ENCODE results near the gene GCNT1. TPM values are rescaled to one million over a fixed set of nuclear protein-coding genes. Genes with fewer than 3 reads are reported as not detected.

The GCNT1 gene
- total and polyA plus RNA-seq, 2 donors (not counting 1 experiment from before 2014, with no cell fraction given), result 9.1 to 31.0 TPM

DNA sequence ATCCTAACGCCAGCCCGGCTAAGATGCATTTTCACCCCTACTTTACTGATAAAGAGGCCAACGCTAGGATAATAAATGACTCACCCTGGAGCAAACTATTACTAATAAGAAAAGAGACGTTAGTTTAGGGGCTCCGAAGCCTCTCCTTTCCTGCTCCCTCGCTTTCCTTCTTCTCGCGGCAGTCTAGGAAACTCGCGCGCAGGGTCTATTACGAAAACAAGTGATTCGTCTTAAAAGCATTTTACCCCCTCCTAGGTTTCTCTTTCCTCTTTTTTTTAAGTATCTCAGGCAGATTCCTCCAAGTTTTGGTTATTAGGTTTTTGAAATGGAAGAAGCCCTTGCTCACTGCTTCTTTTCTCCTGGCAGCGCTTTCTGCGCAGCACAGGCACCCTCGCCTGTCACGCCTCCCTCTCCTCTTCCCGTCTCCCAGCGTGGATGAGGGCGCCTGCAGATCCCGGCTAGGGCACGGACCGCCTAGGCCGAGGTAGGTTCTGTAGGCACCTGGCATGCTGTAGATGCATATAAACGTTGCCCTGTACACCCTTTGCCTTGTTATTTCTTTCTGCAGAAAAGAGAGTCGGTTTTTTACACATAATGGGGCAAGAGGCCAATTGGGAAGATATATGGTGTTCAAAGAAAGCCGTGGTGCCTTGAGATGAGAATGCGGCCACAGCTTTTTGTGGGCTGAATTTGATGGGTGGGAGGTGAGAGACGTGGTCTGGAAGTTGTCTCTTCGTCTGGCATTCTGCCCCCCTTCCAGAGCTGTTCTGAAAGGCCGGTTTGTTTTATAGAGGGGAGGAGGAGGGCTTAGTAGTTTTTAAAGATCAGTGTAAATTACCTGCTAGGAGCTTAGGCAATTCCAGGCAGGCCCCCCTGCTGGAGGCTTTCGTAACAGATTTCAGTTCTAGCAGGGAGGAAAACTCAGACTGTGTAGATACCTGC is 983 bp downstream of the GCNT1 start:
- Histone ChIP-seq H3K27me3 (replicated peaks in 1 of 4; ENCODE audit: control extremely low read depth in 1 of 4, control insufficient read depth in 3 of 4, insufficient read depth in 4 of 4, low read length in 3 of 4) (no peaks in the 10 kb centered on the region), H2AFZ (ENCODE audit: insufficient read depth, low read depth, low read length, poor library complexity, severe bottlenecking) (peak overlapping the region; percentile 85), H3K9me3 (ENCODE audit: control extremely low read depth in 1 of 3, control insufficient read depth in 2 of 3, insufficient read depth in 1 of 3, low read length in 2 of 3) (peaks cover 0 to 4% (median 0%) of the 10 kb centered on the region in 3 donors), H3K27ac (ENCODE audit: low read length in 2 of 2) (peak overlapping the region; percentile 52 to 65), H4K20me1 (ENCODE audit: control insufficient read depth, insufficient read depth, low read length, poor library complexity, severe bottlenecking) (peaks cover 39% of the 10 kb centered on the region), H3K79me2 (ENCODE audit: control insufficient read depth, insufficient read depth, low read length) (peaks cover 59% of the 10 kb centered on the region), H3K4me3 (ENCODE audit: control extremely low read depth in 1 of 5, extremely low read depth in 1 of 5, insufficient read depth in 1 of 5, low read depth in 2 of 5, low read length in 4 of 5) (peak overlapping the region; percentile 73 to 98 (median 93)), H3K4me1 (ENCODE audit: control insufficient read depth in 2 of 2, insufficient read depth in 2 of 2, low read length in 2 of 2) (peaks cover 59 to 61% of the 10 kb centered on the region in 2 donors), H3K9ac (ENCODE audit: low read length) (peak overlapping the region; percentile 84), H3K4me2 (replicated peaks; ENCODE audit: low read depth, low read length, poor library complexity, severe bottlenecking) (peak overlapping the region; percentile 91), H3K36me3 (replicated peaks in 1 of 2; ENCODE audit: control extremely low read depth in 1 of 2, control insufficient read depth in 1 of 2, extremely low read depth in 1 of 2, insufficient read depth in 2 of 2, low read length in 1 of 2) (no peaks in the 10 kb centered on the region)
- peak overlapping the region; percentile 90 for H3K4me3 Mint-ChIP-seq
- peaks cover 58% of the 10 kb centered on the region for H3K4me1 Mint-ChIP-seq
- ATAC-seq (ENCODE audit: low read depth) (no peak), DNase-seq (peak; percentile 42)
- 6% methylated on average over 18 of the region's 32 CpGs for WGBS (ENCODE audit: insufficient coverage)
- peak overlapping the region; percentile 64 for H3K27ac Mint-ChIP-seq
- intact Hi-C loops (cut with micrococcal nuclease), result loop anchor here (1.0 to 5.0 kb wide), 6 partner anchors 11 to 717 kb away; partner anchors contain the start of genes RFK and VPS13A
- no peaks in the 10 kb centered on the region for H3K9me3 Mint-ChIP-seq (ENCODE audit: insufficient read depth)
- ChIA-PET POLR2A (no interaction called here), CTCF (interaction anchor here (1.0 to 8.4 kb wide), 9 partner anchors 7 to 247 kb away, joined by 3 to 88 read pairs (median 9); no protein-coding TSS in a partner anchor)
- peaks cover 7% of the 10 kb centered on the region for H3K27me3 Mint-ChIP-seq
- no peak for TF ChIP-seq EZH2 (IDR thresholded peaks at IDR 0.05; ENCODE audit: borderline replicate concordance, insufficient read depth, low read depth, low read length, poor library complexity, severe bottlenecking)

DNA sequence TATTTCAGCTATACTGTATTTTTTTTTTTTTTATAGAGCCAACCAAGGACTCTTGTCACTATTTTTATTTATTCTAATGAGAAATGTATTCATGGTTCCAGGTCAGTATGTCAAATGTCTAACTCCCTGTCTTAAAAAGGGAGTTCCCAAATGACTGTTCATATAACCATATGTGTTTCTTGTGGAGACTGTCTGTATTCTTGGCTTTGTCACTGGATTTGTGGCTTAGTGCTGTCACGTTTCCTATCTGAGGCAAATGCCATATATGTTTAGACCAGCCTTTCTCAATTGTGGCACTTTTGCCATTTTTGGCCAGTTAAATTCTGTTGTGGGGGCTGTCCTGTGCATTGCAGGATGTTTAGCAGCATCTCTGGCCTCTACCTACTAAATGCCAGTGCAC is 3.1 kb downstream of the GCNT1 start:
- no peaks in the 10 kb centered on the region for H3K9me3 Mint-ChIP-seq (ENCODE audit: insufficient read depth)
- intact Hi-C loops (cut with micrococcal nuclease), result no loop called here
- no CpG with 5 or more reads among the region's 1 CpG for WGBS (ENCODE audit: insufficient coverage)
- ChIA-PET CTCF (interaction anchor here (5.3 to 8.4 kb wide), 2 partner anchors 11 to 197 kb away, joined by 45 to 88 read pairs; no protein-coding TSS in a partner anchor), POLR2A (interaction anchor here (0.6 to 1.4 kb wide), 2 partner anchors 10 to 29 kb away, joined by 4 to 11 read pairs; no protein-coding TSS in a partner anchor)
- DNase-seq (no peak), ATAC-seq (ENCODE audit: low read depth) (no peak)
- peaks cover 76% of the 10 kb centered on the region for H3K79me2 ChIP-seq (ENCODE audit: control insufficient read depth, insufficient read depth, low read length)
- no peaks in the 10 kb centered on the region for H3K27me3 ChIP-seq (replicated peaks in 1 of 4; ENCODE audit: control extremely low read depth in 1 of 4, control insufficient read depth in 3 of 4, insufficient read depth in 4 of 4, low read length in 3 of 4)
- H3K36me3 ChIP-seq (replicated peaks in 1 of 2; ENCODE audit: control extremely low read depth in 1 of 2, control insufficient read depth in 1 of 2, extremely low read depth in 1 of 2, insufficient read depth in 2 of 2, low read length in 1 of 2), result no peaks in the 10 kb centered on the region
- no peak overlapping the region for H3K9ac ChIP-seq (ENCODE audit: low read length)
- no peak overlapping the region for H2AFZ ChIP-seq (ENCODE audit: insufficient read depth, low read depth, low read length, poor library complexity, severe bottlenecking)
- H3K4me2 ChIP-seq (replicated peaks; ENCODE audit: low read depth, low read length, poor library complexity, severe bottlenecking), result peak overlapping the region; percentile 53
- peaks cover 0 to 4% (median 0%) of the 10 kb centered on the region in 3 donors for H3K9me3 ChIP-seq (ENCODE audit: control extremely low read depth in 1 of 3, control insufficient read depth in 2 of 3, insufficient read depth in 1 of 3, low read length in 2 of 3)
- peaks cover 53% of the 10 kb centered on the region for H4K20me1 ChIP-seq (ENCODE audit: control insufficient read depth, insufficient read depth, low read length, poor library complexity, severe bottlenecking)
- H3K27ac Mint-ChIP-seq, result no peak overlapping the region
- TF ChIP-seq EZH2 (IDR thresholded peaks at IDR 0.05; ENCODE audit: borderline replicate concordance, insufficient read depth, low read depth, low read length, poor library complexity, severe bottlenecking), result no peak
- TF ChIP-seq, protein P1, sequence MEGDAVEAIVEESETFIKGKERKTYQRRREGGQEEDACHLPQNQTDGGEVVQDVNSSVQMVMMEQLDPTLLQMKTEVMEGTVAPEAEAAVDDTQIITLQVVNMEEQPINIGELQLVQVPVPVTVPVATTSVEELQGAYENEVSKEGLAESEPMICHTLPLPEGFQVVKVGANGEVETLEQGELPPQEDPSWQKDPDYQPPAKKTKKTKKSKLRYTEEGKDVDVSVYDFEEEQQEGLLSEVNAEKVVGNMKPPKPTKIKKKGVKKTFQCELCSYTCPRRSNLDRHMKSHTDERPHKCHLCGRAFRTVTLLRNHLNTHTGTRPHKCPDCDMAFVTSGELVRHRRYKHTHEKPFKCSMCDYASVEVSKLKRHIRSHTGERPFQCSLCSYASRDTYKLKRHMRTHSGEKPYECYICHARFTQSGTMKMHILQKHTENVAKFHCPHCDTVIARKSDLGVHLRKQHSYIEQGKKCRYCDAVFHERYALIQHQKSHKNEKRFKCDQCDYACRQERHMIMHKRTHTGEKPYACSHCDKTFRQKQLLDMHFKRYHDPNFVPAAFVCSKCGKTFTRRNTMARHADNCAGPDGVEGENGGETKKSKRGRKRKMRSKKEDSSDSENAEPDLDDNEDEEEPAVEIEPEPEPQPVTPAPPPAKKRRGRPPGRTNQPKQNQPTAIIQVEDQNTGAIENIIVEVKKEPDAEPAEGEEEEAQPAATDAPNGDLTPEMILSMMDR (IDR thresholded peaks at IDR 0.05), result no peak
- H3K4me1 ChIP-seq (ENCODE audit: control insufficient read depth in 2 of 2, insufficient read depth in 2 of 2, low read length in 2 of 2), result peaks cover 66% of the 10 kb centered on the region in 2 donors
- H3K4me1 Mint-ChIP-seq, result peaks cover 65% of the 10 kb centered on the region
- peaks cover 7% of the 10 kb centered on the region for H3K27me3 Mint-ChIP-seq
- H3K4me3 ChIP-seq (ENCODE audit: control extremely low read depth in 1 of 5, extremely low read depth in 1 of 5, insufficient read depth in 1 of 5, low read depth in 2 of 5, low read length in 4 of 5), result no peak overlapping the region
- no peak overlapping the region for H3K27ac ChIP-seq (ENCODE audit: low read length in 2 of 2)
- H3K4me3 Mint-ChIP-seq, result peak overlapping the region; percentile 13
